ENCODE measurements around the gene SMDT1. TPM values are rescaled to one million over a fixed set of nuclear protein-coding genes. Genes with fewer than 3 reads are reported as not detected.
A peak's percentile ranks its signal among the peaks of the same experiment; 100 is the strongest.

Gene SMDT1
- total and polyA plus RNA-seq, 10 of the 15 experiments (the other 5 are each of a cell fraction or from before 2014, with no cell fraction given) = 19.7 to 176 (median 66.3) TPM

- TF ChIP-seq CEBPZ (IDR thresholded peaks at IDR 0.05; ENCODE audit: low read depth, low read length) (no peak), CREB1 (IDR thresholded peaks at IDR 0.05; ENCODE audit: low read depth) (peak; percentile 71), E2F4 (IDR thresholded peaks at IDR 0.05; ENCODE audit: low read depth, low read length) (no peak), IRF4 (IDR thresholded peaks at IDR 0.05; ENCODE audit: low read depth, low read length) (no peak), IRF3 (IDR thresholded peaks at IDR 0.05) (peak; percentile 68; the same call in 1 of the 2 replicates), REST (IDR thresholded peaks at IDR 0.05; ENCODE audit: low read depth, low read length) (no peak), IKZF1 (conservative IDR thresholded peaks at IDR 0.05) (peak; percentile 83), HDGF (IDR thresholded peaks at IDR 0.05) (peak; percentile 98), PKNOX1 (IDR thresholded peaks at IDR 0.05) (peak; percentile 92), PRDM15 (CRISPR knock-in tag; IDR thresholded peaks at IDR 0.05) (no peak), PBX3 (IDR thresholded peaks at IDR 0.05; ENCODE audit: insufficient replicate concordance, low read depth, low read length) (peak; percentile 53)
Measured at GRCh38 chr22:42090596-42091454, 11.3 kb downstream of the SMDT1 start, which contains the start of gene NDUFA6 (continued).
